GM12878 (cell line): Measurements from ENCODE around the gene UXS1. TPM values are rescaled to one million over a fixed set of nuclear protein-coding genes. Genes with fewer than 3 reads are reported as not detected.

Experiments
- ATAC-seq: fragments of 200-7000 bp; cut with Tn5 transposase; 3 replicates; pipeline ENCODE4 v1.9.1; 2020; ENCODE audit warnings: mild to moderate bottlenecking, moderate library complexity
- BruUV-seq: library from RNA; stranded (reverse); fragments of 400-500 nt; replicated peaks from 2 replicates; lab custom pipeline; 2021; lab: Mats Ljungman, UMichigan
- CTCF ChIA-PET: fragments of 300-600 bp; sonication (Branson Sonifier 250); formaldehyde crosslinking; extraction: SDS; loops from one replicate; lab custom pipeline; 2021; ENCODE audit warnings: inconsistent platforms; lab: Yijun Ruan, JAX
- POLR2A ChIA-PET: fragments of 350-600 bp; formaldehyde crosslinking; extraction: SDS; loops from one replicate; lab custom pipeline; 2021; ENCODE audit warnings: inconsistent platforms; lab: Charles Lee
- RAD21 ChIA-PET: fragments of 300-600 bp; sonication (Branson Sonifier 250); formaldehyde crosslinking; loops from one replicate; lab custom pipeline; 2023; ENCODE audit warnings: antibody characterized with exemption; ENCODE audit not compliant: unreplicated experiment; lab: Charles Lee
- SMC1A ChIA-PET: fragments of 300-600 bp; sonication (Branson Sonifier 250); formaldehyde crosslinking; loops from one replicate; lab custom pipeline; 2023; ENCODE audit not compliant: unreplicated experiment, uncharacterized antibody; lab: Charles Lee
- DNase-seq: peaks from one replicate; pipeline ENCODE4 v3.0.0-alpha.2; 2011; ENCODE audit warnings: low read depth, low spot score
- FAIRE-seq: peaks from 3 replicates; lab custom pipeline; 2011; peaks lifted over from hg19 to GRCh38; lab: Jason Lieb, UNC
- H2AFZ ChIP-seq: 2 replicates; pipeline ENCODE4 v1.6.0; 2011; ENCODE audit warnings: low read depth, low read length, control low read depth; ENCODE audit not compliant: control insufficient read depth
- H3K27ac ChIP-seq: 2 replicates; pipeline ENCODE4 v1.5.1; 2011; ENCODE audit warnings: control low read depth; ENCODE audit not compliant: control insufficient read depth, insufficient read depth
- H3K27me3 ChIP-seq, 2 experiments: replicated peaks in 1 of 2; 2 replicates each; pipeline versions ENCODE4 v1.6.0 to v1.6.1; 2011; ENCODE audit warnings: low read length in 1 of 2; ENCODE audit not compliant: control insufficient read depth in 2 of 2, insufficient read depth in 2 of 2
- H3K36me3 ChIP-seq, 2 experiments: 2 replicates each; pipeline ENCODE4 v1.5.1; 2011; ENCODE audit warnings: low read length in 1 of 2; ENCODE audit not compliant: control insufficient read depth in 2 of 2, insufficient read depth in 2 of 2
- H3K4me1 ChIP-seq: 2 replicates; pipeline ENCODE4 v1.6.1; 2011; ENCODE audit warnings: mild to moderate bottlenecking, low read length, moderate library complexity, mixed read lengths; ENCODE audit not compliant: control insufficient read depth, insufficient read depth
- H3K4me2 ChIP-seq: 2 replicates; pipeline ENCODE4 v1.6.0; 2011; ENCODE audit warnings: control low read depth; ENCODE audit not compliant: control insufficient read depth, insufficient read depth
- H3K4me3 ChIP-seq: fragments of 200-600 bp; sonication (generic); 2 replicates; pipeline ENCODE4 v1.5.1; 2016
- H3K79me2 ChIP-seq: 2 replicates; pipeline ENCODE4 v1.6.0; 2011; ENCODE audit warnings: low read length; ENCODE audit not compliant: control insufficient read depth, insufficient read depth
- H3K9ac ChIP-seq: 2 replicates; pipeline ENCODE4 v1.8.0; 2011; ENCODE audit warnings: low read length, control low read depth, mixed read lengths; ENCODE audit not compliant: control insufficient read depth, insufficient read depth
- H3K9me3 ChIP-seq: replicated peaks from 3 replicates; pipeline ENCODE4 v1.5.1; 2011; ENCODE audit warnings: mild to moderate bottlenecking, low read length; ENCODE audit not compliant: control insufficient read depth, insufficient read depth
- H4K20me1 ChIP-seq: 2 replicates; pipeline ENCODE4 v1.6.0; 2011; ENCODE audit not compliant: control insufficient read depth, insufficient read depth
- BCL11A ChIP-seq: IDR thresholded peaks from 2 replicates; pipeline ENCODE4 v1.6.1; 2011; ENCODE audit warnings: low read depth, low read length
- BMI1 ChIP-seq: fragments of 450-650 bp; IDR thresholded peaks from 2 replicates; pipeline ENCODE4 v1.6.1; 2016; ENCODE audit warnings: mild to moderate bottlenecking, moderate library complexity, borderline replicate concordance
- BRCA1 ChIP-seq: IDR thresholded peaks from 2 replicates; pipeline ENCODE4 v1.6.1; 2011; ENCODE audit warnings: low read depth, low read length, improper control_type of control experiment
- CHD4 ChIP-seq: fragments of 200-600 bp; sonication (generic); IDR thresholded peaks from 2 replicates; pipeline ENCODE4 v1.6.1; 2016; ENCODE audit warnings: mild to moderate bottlenecking
- EGR1 ChIP-seq, 2 experiments: IDR thresholded peaks; 1 replicate in 1 of 2; 2 replicates in 1 of 2; pipeline ENCODE4 v1.6.1; 2011 to 2012; ENCODE audit warnings: low read depth in 2 of 2, low read length in 2 of 2, borderline replicate concordance in 1 of 2, mild to moderate bottlenecking in 1 of 2, moderate library complexity in 1 of 2
- FOXK2 ChIP-seq: fragments of 450-650 bp; IDR thresholded peaks from 2 replicates; pipeline ENCODE4 v1.6.1; 2017; ENCODE audit warnings: mild to moderate bottlenecking, moderate library complexity
- MXI1 ChIP-seq: fragments of 150-350 bp; IDR thresholded peaks from 2 replicates; pipeline ENCODE4 v1.6.1; 2011; ENCODE audit warnings: low read depth, mild to moderate bottlenecking, inconsistent platforms, low read length, improper control_type of control experiment
- NR2C1 ChIP-seq: fragments of 450-650 bp; IDR thresholded peaks from 2 replicates; pipeline ENCODE4 v1.6.1; 2017; ENCODE audit warnings: antibody characterized with exemption, mild to moderate bottlenecking, moderate library complexity
- SREBF1 ChIP-seq: IDR thresholded peaks from 2 replicates; pipeline ENCODE4 v1.6.1; 2012; ENCODE audit warnings: mild to moderate bottlenecking, low read length
- TCF7 ChIP-seq: IDR thresholded peaks from 2 replicates; pipeline ENCODE4 v1.6.1; 2014; ENCODE audit warnings: antibody characterized with exemption, borderline replicate concordance
- WGBS: methylation state at CpG from one replicate; pipeline ENCODE4 v1.1.6; 2016; ENCODE audit warnings: low lambda C conversion rate; ENCODE audit not compliant: insufficient replicate concordance, insufficient coverage; ENCODE audit errors: missing lambda C conversion rate; 5-methylcytosine and 5-hydroxymethylcytosine counted together
- in situ Hi-C: fragments of 300-500 bp; cut with MboI; formaldehyde crosslinking; loops from 9 replicates; pipeline ENCODE4 v1.14.3; 2018; ENCODE audit warnings: mixed read lengths
- intact Hi-C: fragments of 100-400 bp; cut with micrococcal nuclease; formaldehyde crosslinking; loops from one replicate; pipeline ENCODE4 v1.14.2; 2022; ENCODE audit not compliant: unreplicated experiment
- polyA plus RNA-seq, 11 experiments: library from polyadenylated mRNA; depleted of rRNA in 4 of 11; unstranded in 6 of 11; stranded (reverse) in 5 of 11; fragments of >200 nt; fragmentation: Nextera tagmentation in 4 of 11; fragmentation: Illumina TruSeq in 1 of 11; extraction: Ambion mirVana in 4 of 11; extraction: Trizol in 1 of 11; gene quantifications; 1 replicate in 1 of 11; 2 replicates in 10 of 11; pipeline versions ENCODE4 v1.2.1 to v1.2.3, GENCODE V29; 2011 to 2016; ENCODE audit warnings: inconsistent platforms in 2 of 11, missing spikeins in 2 of 11, low read depth in 1 of 11
- total RNA-seq, 4 experiments: library from RNA; depleted of rRNA in 3 of 4; stranded (reverse); fragments of >200 nt in 3 of 4; fragmentation: Illumina TruSeq in 1 of 4; extraction: Trizol in 1 of 4; gene quantifications; 2 replicates each; pipeline versions ENCODE4 v1.2.1 to v1.2.3, GENCODE V29; 2013 to 2021
- TF ChIP-seq, protein P1 (sequence below): fragments of 450-650 bp; IDR thresholded peaks from 2 replicates; pipeline ENCODE4 v1.6.1; 2016; ENCODE audit warnings: mild to moderate bottlenecking, moderate library complexity, borderline replicate concordance
- TF ChIP-seq, protein P2 (sequence below): IDR thresholded peaks from 2 replicates; pipeline ENCODE4 v1.6.1; 2012; ENCODE audit warnings: low read length, inconsistent platforms

Gene UXS1
- total and polyA plus RNA-seq, 10 of the 15 experiments (the other 5 are each of a cell fraction or from before 2014, with no cell fraction given) = 6.0 to 25.4 (median 24.0) TPM

DNA sequence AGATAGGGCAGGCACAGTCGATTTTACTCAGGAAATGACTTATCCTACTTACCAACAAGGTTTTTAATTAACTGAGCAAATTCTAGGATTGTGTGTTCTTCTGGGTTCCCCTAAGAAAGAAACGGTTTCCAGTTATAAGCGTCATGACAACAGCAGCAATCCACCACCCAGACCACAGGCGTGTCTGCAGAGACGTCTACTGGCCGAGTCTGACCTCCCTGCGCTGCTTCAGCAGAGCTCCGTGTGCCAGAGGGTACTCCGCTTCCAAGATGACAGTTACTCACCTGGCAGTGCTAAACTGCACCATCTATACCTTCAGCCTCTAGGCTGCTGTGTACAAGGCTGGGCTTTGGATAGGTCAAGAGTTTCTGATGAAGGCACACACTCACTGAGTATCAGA lies 95.4 kb downstream of the UXS1 start:
- Histone ChIP-seq H4K20me1 (no peaks in the 10 kb centered on the region), H2AFZ (no peak overlapping the region), H3K9ac (no peak overlapping the region), H3K4me1 (no peaks in the 10 kb centered on the region; the same call in 1 of the 2 replicates), H3K36me3 (peaks cover 3 to 7% of the 10 kb centered on the region in 2 experiments), H3K27me3 (no peaks in the 10 kb centered on the region), H3K79me2 (no peaks in the 10 kb centered on the region), H3K27ac (no peak overlapping the region), H3K4me3 (no peak overlapping the region), H3K4me2 (no peak overlapping the region), H3K9me3 (no peaks in the 10 kb centered on the region)
- BruUV-seq = no TSS peak
- in situ Hi-C loops = no loop called here
- 71% methylated on average over 9 of the region's 9 CpGs for WGBS
- RAD21 ChIA-PET = no interaction called here
- SMC1A ChIA-PET = interaction anchor here (0.6 to 1.4 kb wide), 2 partner anchors 351 to 524 kb away, joined by 3 to 4 read pairs; no protein-coding TSS in a partner anchor
- ATAC-seq = no peak
- FAIRE-seq = no peak
- intact Hi-C loops = no loop called here
- TF ChIP-seq, protein P1, sequence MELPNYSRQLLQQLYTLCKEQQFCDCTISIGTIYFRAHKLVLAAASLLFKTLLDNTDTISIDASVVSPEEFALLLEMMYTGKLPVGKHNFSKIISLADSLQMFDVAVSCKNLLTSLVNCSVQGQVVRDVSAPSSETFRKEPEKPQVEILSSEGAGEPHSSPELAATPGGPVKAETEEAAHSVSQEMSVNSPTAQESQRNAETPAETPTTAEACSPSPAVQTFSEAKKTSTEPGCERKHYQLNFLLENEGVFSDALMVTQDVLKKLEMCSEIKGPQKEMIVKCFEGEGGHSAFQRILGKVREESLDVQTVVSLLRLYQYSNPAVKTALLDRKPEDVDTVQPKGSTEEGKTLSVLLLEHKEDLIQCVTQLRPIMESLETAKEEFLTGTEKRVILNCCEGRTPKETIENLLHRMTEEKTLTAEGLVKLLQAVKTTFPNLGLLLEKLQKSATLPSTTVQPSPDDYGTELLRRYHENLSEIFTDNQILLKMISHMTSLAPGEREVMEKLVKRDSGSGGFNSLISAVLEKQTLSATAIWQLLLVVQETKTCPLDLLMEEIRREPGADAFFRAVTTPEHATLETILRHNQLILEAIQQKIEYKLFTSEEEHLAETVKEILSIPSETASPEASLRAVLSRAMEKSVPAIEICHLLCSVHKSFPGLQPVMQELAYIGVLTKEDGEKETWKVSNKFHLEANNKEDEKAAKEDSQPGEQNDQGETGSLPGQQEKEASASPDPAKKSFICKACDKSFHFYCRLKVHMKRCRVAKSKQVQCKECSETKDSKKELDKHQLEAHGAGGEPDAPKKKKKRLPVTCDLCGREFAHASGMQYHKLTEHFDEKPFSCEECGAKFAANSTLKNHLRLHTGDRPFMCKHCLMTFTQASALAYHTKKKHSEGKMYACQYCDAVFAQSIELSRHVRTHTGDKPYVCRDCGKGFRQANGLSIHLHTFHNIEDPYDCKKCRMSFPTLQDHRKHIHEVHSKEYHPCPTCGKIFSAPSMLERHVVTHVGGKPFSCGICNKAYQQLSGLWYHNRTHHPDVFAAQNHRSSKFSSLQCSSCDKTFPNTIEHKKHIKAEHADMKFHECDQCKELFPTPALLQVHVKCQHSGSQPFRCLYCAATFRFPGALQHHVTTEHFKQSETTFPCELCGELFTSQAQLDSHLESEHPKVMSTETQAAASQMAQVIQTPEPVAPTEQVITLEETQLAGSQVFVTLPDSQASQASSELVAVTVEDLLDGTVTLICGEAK = no peak
- TF ChIP-seq CHD4 = no peak
- no peak for TF ChIP-seq FOXK2
- TF ChIP-seq NR2C1 = no peak
- TF ChIP-seq BCL11A = no peak
- TF ChIP-seq MXI1 = no peak
- no peak for TF ChIP-seq BMI1
- TF ChIP-seq, protein P2, sequence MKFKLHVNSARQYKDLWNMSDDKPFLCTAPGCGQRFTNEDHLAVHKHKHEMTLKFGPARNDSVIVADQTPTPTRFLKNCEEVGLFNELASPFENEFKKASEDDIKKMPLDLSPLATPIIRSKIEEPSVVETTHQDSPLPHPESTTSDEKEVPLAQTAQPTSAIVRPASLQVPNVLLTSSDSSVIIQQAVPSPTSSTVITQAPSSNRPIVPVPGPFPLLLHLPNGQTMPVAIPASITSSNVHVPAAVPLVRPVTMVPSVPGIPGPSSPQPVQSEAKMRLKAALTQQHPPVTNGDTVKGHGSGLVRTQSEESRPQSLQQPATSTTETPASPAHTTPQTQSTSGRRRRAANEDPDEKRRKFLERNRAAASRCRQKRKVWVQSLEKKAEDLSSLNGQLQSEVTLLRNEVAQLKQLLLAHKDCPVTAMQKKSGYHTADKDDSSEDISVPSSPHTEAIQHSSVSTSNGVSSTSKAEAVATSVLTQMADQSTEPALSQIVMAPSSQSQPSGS = no peak
- TF ChIP-seq EGR1 (IDR thresholded peaks at IDR 0.05; ENCODE audit: borderline replicate concordance in 1 of 2, low read depth in 2 of 2, low read length in 2 of 2) = no peak
- no peak for TF ChIP-seq SREBF1
- TF ChIP-seq BRCA1 = no peak
- no peak for TF ChIP-seq TCF7
- POLR2A ChIA-PET = no interaction called here
- CTCF ChIA-PET = interaction anchor here (0.8 to 2.2 kb wide), 4 partner anchors 12 to 522 kb away, joined by 3 to 8 read pairs (median 4); no protein-coding TSS in a partner anchor
- DNase-seq = no peak
